Activated T-cell treated with anti-CD3 and anti-CD28 coated beads for 4 hours (primary cell): ENCODE data around the gene CMIP.

Source experiments
- DNase-seq: peaks from one replicate; pipeline ENCODE4 v3.0.0-alpha.2; 2020

Gene CMIP

DNA sequence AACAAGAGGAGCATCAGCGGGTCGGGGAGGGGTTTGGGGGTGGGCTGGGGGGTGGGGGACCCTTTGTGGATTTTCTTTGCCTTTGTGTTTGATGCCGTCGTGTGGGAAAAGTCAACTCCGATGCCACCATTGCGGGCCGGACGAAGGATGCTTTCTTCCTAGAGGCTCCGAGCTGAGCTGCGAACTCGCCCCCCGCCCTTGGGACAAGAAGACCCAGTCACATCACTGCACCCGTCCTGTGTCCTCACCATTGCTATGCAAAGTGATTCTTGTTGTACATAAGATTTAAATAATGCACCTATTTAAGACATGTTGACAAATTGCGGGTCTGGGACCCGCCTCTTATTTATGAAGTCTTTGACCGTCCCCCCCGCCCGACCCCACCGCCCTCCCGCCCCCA, 265.4 kb downstream of the CMIP start:
- no peak for DNase-seq

- DNase-seq: no peak
These were observed 266.0 kb downstream of the CMIP start for GRCh38 chr16:81710596-81710995.

- DNase-seq: no peak
These were observed 267.2 kb downstream of the CMIP start for GRCh38 chr16:81711657-81712319.

DNA sequence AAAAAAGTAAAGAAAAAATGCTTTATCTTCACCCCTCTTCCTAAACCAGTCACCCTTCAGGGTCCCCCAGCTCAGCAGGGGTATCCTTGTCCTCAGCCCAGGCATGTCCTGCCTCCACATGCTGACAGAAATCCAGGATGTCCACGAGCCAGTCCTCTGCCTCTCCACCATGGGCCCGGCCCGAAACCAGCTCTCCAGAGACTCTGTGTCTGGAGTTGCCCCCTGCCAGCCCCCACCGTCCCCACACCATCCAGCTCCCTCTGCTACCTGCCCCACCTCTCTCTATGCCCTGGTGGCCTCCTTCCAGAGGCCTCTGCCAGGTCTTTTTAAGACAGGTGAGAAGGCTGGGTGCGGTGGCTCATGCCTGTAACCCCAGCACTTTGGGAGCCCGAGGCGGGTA, 268.1 kb downstream of the CMIP start:
- no peak for DNase-seq

GRCh38 chr16:81713295-81713772, 268.7 kb downstream of the CMIP start:
- no peak for DNase-seq

DNA sequence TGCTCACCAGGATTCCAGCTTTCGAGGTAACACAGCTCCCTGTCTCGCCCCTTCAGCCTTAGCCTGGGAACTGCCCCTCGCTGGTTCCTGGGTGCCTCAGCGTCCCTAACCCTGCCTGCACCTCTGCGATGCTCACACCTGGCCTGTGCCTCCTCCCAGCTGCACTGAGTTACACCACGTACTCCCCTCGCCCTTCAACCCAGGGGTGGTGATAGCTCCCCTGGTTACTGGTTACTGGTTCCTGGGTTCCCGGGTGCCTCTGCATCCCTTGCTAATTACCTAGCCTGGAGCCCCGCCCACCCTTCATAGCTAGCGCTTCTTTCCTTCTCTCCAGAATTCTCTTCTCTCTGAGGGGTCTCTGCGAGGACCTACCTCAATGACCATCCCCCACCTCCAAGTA, 269.2 kb downstream of the CMIP start:
- no peak for DNase-seq

- DNase-seq: no peak
These were observed 270.0 kb downstream of the CMIP start for GRCh38 chr16:81714583-81714982.

GRCh38 chr16:81715358-81716196, 271.0 kb downstream of the CMIP start:
- no peak for DNase-seq

DNA sequence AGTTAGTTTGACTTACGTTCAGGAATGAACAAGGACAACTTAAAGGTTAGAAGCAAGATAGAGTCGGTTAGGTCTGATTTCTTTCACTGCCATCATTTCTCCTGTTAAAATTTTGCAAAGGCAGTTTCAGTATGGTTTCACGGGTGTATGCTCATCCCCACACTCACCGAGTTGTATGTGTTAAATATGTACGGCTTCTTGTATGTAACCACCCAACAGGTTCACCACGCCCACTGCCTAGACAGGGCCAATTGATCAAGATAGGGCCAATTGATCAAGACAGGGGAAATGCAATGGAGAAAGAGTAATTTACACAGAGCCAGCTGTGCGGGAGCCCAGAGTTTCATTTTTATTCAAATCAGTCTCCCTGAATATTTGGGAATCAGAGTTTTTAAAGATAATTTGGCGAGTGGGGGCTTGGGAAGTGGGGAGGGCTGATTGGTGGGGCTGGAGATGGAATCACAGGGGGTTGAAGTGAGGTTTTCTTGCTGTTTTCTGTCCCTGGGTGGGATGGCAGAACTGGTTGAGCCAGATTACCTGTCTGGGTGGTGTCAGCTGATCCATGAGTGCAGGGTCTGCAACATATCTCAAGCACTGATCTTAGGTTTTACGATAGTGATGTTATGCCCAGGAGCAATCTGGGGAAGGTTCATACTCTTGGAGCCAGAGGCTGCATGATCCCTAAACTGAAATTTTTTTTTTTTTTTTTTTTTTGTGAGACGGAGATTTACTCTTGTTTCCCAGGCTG, 272.0 kb downstream of the CMIP start:
- DNase-seq: no peak

GRCh38 chr16:81717662-81718189, 273.1 kb downstream of the CMIP start:
- DNase-seq: no peak

DNA sequence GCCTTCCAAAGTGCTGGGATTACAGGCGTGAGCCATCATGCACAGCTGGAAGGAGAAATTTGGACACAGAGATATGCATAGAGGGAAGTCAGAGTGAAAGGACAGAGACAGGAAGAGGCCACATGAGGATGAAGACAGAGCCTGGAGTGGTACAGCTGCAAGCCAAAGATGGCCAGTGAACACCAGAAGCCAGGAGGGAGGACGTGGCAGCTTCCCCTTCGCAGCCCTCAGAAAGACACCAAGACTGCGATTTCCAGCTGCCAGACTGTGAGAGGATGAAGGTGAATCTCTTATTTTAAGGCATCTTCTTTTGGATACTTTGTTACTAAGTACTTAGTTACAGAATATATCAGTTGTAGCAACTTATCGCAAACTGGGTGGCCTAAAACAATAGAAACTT, 274.0 kb downstream of the CMIP start:
- DNase-seq: no peak

GRCh38 chr16:81719993-81720392, 275.4 kb downstream of the CMIP start:
- no peak for DNase-seq

- no peak for DNase-seq
These were observed 276.6 kb downstream of the CMIP start for GRCh38 chr16:81720973-81721906.

DNA sequence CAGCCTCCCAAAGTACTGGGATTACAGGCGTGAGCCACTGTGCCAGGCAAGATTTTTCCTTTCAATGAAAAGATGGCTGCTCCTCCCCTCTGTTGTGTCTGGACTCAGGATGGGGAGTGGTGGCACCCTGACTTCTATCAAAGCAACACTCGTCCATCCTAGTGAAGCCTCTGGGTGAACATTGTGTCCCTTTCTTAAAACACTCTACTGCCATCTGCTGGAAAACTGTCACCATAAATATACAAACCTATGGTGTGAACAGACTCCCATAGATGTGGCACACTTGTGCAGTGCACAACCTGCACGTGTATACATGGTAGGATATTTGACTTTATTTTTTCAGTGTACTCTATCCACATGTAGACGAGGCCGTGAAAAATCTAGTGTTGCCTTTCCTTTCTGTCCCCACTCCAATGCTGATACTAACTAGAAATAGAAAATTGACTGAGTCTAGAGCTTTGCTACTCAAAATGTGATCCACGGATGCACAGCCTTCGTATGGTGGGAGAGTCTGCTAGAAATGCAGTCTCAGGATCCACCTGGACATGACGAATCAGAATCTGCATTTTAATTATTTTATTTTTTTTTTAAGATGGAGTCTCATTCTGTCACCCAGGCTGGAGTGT, 278.6 kb downstream of the CMIP start:
- DNase-seq: peak; percentile 27

DNA sequence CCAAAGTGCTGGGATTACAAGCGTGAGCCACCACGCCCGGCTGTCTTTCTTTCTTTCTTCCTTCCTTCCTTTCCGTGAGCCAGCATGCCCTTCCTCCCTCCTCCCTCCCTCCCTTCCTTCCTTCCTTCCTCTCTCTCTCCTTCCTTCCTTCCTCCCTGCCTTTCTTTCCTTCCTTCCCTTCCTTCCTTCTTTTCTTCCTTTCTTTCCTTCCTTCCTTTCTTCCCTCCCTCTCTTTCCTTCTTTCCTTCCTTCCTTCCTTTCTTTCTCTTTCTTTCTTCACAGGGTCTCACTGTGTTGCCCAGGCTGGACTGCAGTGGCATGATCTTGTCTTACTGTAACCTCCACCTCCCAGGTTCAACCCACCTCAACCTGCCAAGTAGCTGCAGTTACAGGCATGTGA, 283.8 kb downstream of the CMIP start:
- DNase-seq: no peak

- DNase-seq: no peak
These were observed 284.8 kb downstream of the CMIP start for GRCh38 chr16:81729451-81729850.

GRCh38 chr16:81730090-81731051, 285.8 kb downstream of the CMIP start:
- peak; percentile 28 for DNase-seq

DNA sequence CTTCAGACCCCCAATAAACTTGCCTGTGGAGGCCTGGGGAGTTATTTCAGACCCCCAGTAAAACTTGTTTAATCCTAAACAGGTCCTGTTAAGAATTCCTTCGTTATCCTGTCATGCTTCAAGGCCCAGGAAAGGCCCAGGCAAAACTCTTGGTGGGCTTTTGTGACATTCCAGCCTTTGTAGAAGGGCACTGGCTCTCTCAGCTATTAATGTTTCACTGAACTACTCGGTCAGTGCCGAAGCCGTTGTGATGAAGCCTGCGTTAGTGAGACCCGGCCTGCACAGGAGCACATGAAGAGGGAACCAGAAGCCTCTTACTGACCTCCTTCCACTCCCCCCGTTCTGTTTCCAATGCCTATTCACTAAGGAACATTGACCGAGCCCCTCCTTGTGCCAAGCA, 287.0 kb downstream of the CMIP start:
- no peak for DNase-seq

DNA sequence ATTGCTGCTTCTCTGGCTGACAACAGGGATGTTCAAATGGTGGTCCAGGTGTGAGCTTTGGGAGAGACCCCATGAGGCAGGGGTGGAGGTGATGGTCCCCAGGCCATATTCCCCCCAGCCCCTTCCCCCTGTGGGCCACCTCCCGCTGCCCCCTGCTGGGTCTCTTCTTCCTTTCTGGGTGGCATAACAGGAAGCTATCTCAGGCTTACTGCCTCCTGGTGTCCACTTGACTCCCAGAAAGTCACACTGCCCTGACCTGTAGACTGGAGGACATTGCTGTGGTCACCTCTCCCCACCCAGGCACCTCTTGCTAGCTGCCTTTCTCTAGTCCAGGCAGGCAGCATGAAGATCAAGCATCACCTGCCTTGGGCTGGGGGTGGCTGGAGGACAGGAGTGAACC, 288.1 kb downstream of the CMIP start:
- DNase-seq: no peak

- no peak for DNase-seq
These were observed 288.7 kb downstream of the CMIP start for GRCh38 chr16:81733295-81733694.
